Measurements from ENCODE around the gene GPR31.

The GPR31 gene

GRCh38 chr6:167108278-167108677 lies 49.5 kb downstream of the GPR31 start:
- H3K27me3 ChIP-seq (ENCODE audit: insufficient read depth, low read length): peaks cover 13% of the 10 kb centered on the region; the same call in 1 of the 2 replicates
- no peak overlapping the region for H2AFZ ChIP-seq (ENCODE audit: low read length)
- no peak overlapping the region for H3K4me3 ChIP-seq (ENCODE audit: low read depth, low read length, poor library complexity, severe bottlenecking)
- H3K4me1 ChIP-seq (ENCODE audit: insufficient read depth, low read length, severe bottlenecking): peaks cover 19% of the 10 kb centered on the region
- H3F3A ChIP-seq (ENCODE audit: insufficient read depth, low read length): no peaks in the 10 kb centered on the region
- H3K36me3 ChIP-seq (ENCODE audit: insufficient read depth, low read length): no peaks in the 10 kb centered on the region
- H3K9me3 ChIP-seq (ENCODE audit: low read length): no peaks in the 10 kb centered on the region
- H3K27ac ChIP-seq (ENCODE audit: low read depth, low read length, poor library complexity, severe bottlenecking): no peak overlapping the region
- no peaks in the 10 kb centered on the region for H3K79me2 ChIP-seq (ENCODE audit: insufficient read depth, low read length)
- H3K4me2 ChIP-seq (ENCODE audit: low read length): no peak overlapping the region
- no peak for TF ChIP-seq EZH2 (IDR thresholded peaks at IDR 0.05; ENCODE audit: borderline replicate concordance, low read length)
- TF ChIP-seq, protein P1, sequence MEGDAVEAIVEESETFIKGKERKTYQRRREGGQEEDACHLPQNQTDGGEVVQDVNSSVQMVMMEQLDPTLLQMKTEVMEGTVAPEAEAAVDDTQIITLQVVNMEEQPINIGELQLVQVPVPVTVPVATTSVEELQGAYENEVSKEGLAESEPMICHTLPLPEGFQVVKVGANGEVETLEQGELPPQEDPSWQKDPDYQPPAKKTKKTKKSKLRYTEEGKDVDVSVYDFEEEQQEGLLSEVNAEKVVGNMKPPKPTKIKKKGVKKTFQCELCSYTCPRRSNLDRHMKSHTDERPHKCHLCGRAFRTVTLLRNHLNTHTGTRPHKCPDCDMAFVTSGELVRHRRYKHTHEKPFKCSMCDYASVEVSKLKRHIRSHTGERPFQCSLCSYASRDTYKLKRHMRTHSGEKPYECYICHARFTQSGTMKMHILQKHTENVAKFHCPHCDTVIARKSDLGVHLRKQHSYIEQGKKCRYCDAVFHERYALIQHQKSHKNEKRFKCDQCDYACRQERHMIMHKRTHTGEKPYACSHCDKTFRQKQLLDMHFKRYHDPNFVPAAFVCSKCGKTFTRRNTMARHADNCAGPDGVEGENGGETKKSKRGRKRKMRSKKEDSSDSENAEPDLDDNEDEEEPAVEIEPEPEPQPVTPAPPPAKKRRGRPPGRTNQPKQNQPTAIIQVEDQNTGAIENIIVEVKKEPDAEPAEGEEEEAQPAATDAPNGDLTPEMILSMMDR (IDR thresholded peaks at IDR 0.05; ENCODE audit: low read length): no peak
- no peaks in the 10 kb centered on the region for H3K9me2 ChIP-seq (ENCODE audit: low read depth, low read length)
- no peaks in the 10 kb centered on the region for H4K20me1 ChIP-seq (ENCODE audit: insufficient read depth, low read length)
- no peak overlapping the region for H3K9ac ChIP-seq (ENCODE audit: low read length)

- no peak overlapping the region for H2AFZ ChIP-seq (ENCODE audit: low read length)
- no peaks in the 10 kb centered on the region for H4K20me1 ChIP-seq (ENCODE audit: insufficient read depth, low read length)
- no peak overlapping the region for H3K27ac ChIP-seq (ENCODE audit: low read depth, low read length, poor library complexity, severe bottlenecking)
- no peaks in the 10 kb centered on the region for H3K9me3 ChIP-seq (ENCODE audit: low read length)
- H3K9ac ChIP-seq (ENCODE audit: low read length): no peak overlapping the region
- no peaks in the 10 kb centered on the region for H3K9me2 ChIP-seq (ENCODE audit: low read depth, low read length)
- no peaks in the 10 kb centered on the region for H3F3A ChIP-seq (ENCODE audit: insufficient read depth, low read length)
- TF ChIP-seq EZH2 (IDR thresholded peaks at IDR 0.05; ENCODE audit: borderline replicate concordance, low read length): no peak
- TF ChIP-seq, protein P1 (IDR thresholded peaks at IDR 0.05; ENCODE audit: low read length): no peak
- H3K4me1 ChIP-seq (ENCODE audit: insufficient read depth, low read length, severe bottlenecking): peaks cover 19% of the 10 kb centered on the region
- no peak overlapping the region for H3K4me3 ChIP-seq (ENCODE audit: low read depth, low read length, poor library complexity, severe bottlenecking)
- H3K4me2 ChIP-seq (ENCODE audit: low read length): no peak overlapping the region
- peaks cover 13% of the 10 kb centered on the region; the same call in 1 of the 2 replicates for H3K27me3 ChIP-seq (ENCODE audit: insufficient read depth, low read length)
- no peaks in the 10 kb centered on the region for H3K79me2 ChIP-seq (ENCODE audit: insufficient read depth, low read length)
- no peaks in the 10 kb centered on the region for H3K36me3 ChIP-seq (ENCODE audit: insufficient read depth, low read length)
Observed at GRCh38 chr6:167107787-167108186, 50.0 kb downstream of the GPR31 start.

GRCh38 chr6:167106406-167106805 lies 51.4 kb downstream of the GPR31 start:
- TF ChIP-seq, protein P1 (IDR thresholded peaks at IDR 0.05; ENCODE audit: low read length): no peak
- no peak for TF ChIP-seq EZH2 (IDR thresholded peaks at IDR 0.05; ENCODE audit: borderline replicate concordance, low read length)
- no peaks in the 10 kb centered on the region for H3K9me2 ChIP-seq (ENCODE audit: low read depth, low read length)
- no peaks in the 10 kb centered on the region for H3K9me3 ChIP-seq (ENCODE audit: low read length)
- peaks cover 13% of the 10 kb centered on the region; the same call in 1 of the 2 replicates for H3K27me3 ChIP-seq (ENCODE audit: insufficient read depth, low read length)
- no peak overlapping the region for H3K9ac ChIP-seq (ENCODE audit: low read length)
- no peaks in the 10 kb centered on the region for H3K36me3 ChIP-seq (ENCODE audit: insufficient read depth, low read length)
- H3K4me3 ChIP-seq (ENCODE audit: low read depth, low read length, poor library complexity, severe bottlenecking): no peak overlapping the region
- no peaks in the 10 kb centered on the region for H3K79me2 ChIP-seq (ENCODE audit: insufficient read depth, low read length)
- no peak overlapping the region for H3K27ac ChIP-seq (ENCODE audit: low read depth, low read length, poor library complexity, severe bottlenecking)
- no peak overlapping the region for H3K4me2 ChIP-seq (ENCODE audit: low read length)
- H4K20me1 ChIP-seq (ENCODE audit: insufficient read depth, low read length): no peaks in the 10 kb centered on the region
- H2AFZ ChIP-seq (ENCODE audit: low read length): no peak overlapping the region
- peaks cover 13% of the 10 kb centered on the region for H3K4me1 ChIP-seq (ENCODE audit: insufficient read depth, low read length, severe bottlenecking)
- H3F3A ChIP-seq (ENCODE audit: insufficient read depth, low read length): no peaks in the 10 kb centered on the region

All from OCI-LY1 (cell line).